A549 treated with DMSO at 1 μM for 4 hours (cell line): ENCODE measurements around the gene OSCAR. TPM values are rescaled to one million over a fixed set of nuclear protein-coding genes. Genes with fewer than 3 reads are reported as not detected.

Source experiments
- total RNA-seq: library from RNA; stranded (reverse); fragments of 200-300 nt; extraction: Qiagen RNA extraction; gene quantifications from 5 replicates; pipeline ENCODE4 v1.2.3, GENCODE V29; 2022; ENCODE audit warnings: low read depth

The OSCAR gene, protein sequence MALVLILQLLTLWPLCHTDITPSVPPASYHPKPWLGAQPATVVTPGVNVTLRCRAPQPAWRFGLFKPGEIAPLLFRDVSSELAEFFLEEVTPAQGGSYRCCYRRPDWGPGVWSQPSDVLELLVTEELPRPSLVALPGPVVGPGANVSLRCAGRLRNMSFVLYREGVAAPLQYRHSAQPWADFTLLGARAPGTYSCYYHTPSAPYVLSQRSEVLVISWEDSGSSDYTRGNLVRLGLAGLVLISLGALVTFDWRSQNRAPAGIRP
- total RNA-seq = 0.25 to 0.47 TPM (median 0.42 TPM) in 4 of 5 replicates, not detected in the other

GRCh38 chr19:54100561-54100960 is at the start of gene OSCAR:
TSS of gene OSCAR (minus strand) at chr19:54100803. CDS start at chr19:54100792, 11 bp downstream.

GRCh38 chr19:54137699-54138488 is 37.3 kb upstream of the OSCAR start, which contains the start of gene CNOT3:
TSS of gene CNOT3 (plus strand) at chr19:54137762. CDS start at chr19:54142979, 5,217 bp downstream.

DNA sequence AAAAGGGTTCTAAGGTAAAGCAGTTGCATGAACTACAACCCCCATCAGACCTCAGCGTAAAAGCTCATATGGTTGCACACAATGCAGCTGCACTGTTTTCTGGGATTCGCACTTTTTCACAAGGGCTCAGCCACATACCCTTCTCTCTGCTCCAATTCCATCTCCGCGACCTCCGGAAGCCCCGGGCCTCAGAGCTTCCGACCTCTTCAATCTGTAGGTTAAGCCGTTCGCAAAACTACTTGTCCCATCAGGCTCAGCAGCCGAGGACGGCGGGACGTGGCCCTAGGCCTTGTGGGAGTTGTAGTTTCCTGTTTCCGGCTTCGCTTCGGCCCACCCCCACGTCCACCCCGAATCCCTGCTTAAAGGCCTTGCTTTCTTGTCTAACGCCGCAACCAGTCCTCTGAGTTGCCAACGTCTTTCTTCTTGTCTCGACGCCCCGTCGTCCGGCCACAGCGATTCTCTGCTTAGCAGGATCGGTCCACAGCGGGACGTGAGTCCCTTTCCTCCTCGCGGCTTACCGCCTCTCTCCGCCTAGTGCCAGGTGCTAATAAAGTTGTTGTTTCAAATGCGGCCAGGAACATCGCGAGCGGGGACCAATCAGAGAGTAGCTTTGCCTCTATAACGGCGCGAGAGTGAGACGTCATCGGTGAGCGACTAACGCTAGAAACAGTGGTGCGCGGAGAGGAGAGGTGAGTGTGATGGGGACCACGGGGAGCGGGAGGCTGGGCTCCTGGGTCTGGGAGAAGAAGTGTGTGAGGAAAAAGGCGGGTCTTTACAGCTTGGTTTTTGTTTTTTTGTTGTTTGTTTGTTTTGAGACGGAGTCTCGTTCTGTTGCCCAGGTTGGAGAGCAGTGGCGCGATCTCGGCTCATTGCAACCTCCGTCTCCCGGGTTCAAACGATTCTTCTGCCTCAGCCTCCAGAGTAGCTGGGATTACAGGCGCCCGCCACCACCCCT is 14.8 kb upstream of the OSCAR start, which contains the start of the genes PRPF31 and TFPT:
TSS of gene PRPF31 (plus strand) at position 646 of the 955 bp plus-strand sequence. CDS start 2,525 bp downstream, outside the sequence.
TSS of gene TFPT (minus strand) at position 549 of the 955 bp plus-strand sequence. CDS start at position 161, 388 bp downstream.

DNA sequence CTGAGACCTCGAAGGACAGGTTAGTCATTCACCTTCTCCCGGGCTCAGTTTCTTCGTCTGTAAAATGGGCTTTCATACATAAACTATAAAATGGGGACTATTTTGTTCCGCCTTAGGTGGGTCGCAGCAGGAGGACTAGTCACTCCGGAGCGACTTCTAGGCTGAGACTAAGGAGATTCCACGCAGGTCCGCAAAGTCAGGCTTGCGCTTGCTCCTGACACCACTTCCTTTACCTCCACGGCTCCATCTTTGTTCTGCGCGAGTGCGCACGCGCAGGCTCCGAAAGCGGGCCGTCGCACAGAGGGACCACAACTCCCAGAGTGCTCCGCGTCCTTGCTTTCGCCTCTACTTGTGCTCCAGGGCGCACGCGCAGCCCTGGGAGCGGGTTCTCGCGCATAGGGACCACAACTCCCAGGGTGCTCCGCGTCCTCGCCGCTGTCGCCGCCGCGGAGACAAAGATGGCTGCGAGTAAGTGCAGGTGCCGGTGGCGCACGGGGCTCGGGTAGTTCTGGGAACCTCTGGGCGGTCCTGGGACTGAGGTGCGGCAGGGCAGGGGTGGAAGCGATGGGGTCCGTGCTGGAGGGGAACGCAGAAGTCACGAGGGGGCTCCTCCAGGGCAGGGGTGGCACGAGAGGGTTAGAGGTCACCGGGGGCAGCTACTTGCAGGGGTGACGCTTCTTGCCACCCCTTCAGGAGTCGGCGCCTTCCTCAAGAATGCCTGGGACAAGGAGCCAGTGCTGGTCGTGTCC is 2.0 kb upstream of the OSCAR start, which contains the start of gene NDUFA3:
TSS of gene NDUFA3 (plus strand) at position 435 of the 749 bp plus-strand sequence. CDS start at position 459, 24 bp downstream.

GRCh38 chr19:54081032-54081431 is 19.6 kb downstream of the OSCAR start, which contains the start of gene TARM1:
TSS of gene TARM1 (minus strand) at chr19:54081365. CDS start at chr19:54081340, 25 bp downstream.

DNA sequence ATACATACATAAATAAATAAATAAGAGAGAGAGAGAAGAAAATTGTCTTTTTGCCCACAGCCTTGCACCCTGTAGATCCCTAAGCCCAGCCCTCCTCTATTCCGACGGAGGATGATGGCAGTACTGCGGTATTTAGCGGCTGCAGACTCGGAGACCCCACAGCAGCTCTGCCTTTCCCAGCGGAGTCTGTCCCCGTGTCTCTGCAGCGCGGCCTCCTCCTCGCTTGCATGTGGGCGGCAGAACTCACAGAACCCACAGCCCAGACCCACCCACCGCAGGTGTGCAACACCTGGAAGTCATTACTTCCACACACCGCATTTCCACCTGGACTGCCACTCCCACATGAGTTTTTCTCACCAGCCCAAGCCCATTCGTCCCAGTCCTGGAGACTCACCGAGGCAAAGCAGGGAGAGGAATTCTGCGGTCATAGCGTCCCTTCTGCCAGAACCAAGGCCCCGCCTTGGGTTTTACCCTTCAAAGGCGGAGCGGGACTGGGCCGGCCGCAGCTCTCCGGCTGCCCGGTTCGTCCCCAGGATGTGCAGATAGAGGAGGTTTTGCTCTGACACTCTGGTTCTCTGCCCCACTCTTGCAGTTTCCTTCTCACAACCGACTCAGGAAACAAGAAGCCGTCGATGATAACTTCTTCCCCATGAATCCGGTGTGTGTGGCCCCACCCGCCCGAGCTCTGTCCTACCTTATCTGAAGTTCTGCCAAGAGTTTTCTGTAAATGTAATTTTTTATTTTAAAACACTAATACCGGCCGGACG is 37.1 kb downstream of the OSCAR start, which contains the start of gene VSTM1:
TSS of gene VSTM1 (minus strand) at position 548 of the 767 bp plus-strand sequence. CDS start at position 428, 120 bp downstream.

Other genes with a start within 250 kb of the OSCAR start
- 273 to 344 TPM (median 296 TPM) in 5 replicates for gene MYADM, start 232.9 kb downstream of the OSCAR start, total RNA-seq
- gene PRKCG, start 218.6 kb downstream of the OSCAR start, total RNA-seq = 4.4 to 6.6 TPM (median 6.0 TPM) in 5 replicates
- 7.6 to 11.6 TPM (median 9.0 TPM) in 5 replicates for gene CACNG7, start 191.5 kb downstream of the OSCAR start, total RNA-seq
- 1.2 to 1.7 TPM (median 1.6 TPM) in 5 replicates for gene CACNG8, start 137.9 kb downstream of the OSCAR start, total RNA-seq
- gene CACNG6, start 109.2 kb downstream of the OSCAR start, total RNA-seq = 10.7 to 12.6 TPM (median 11.2 TPM) in 5 replicates
- 0.48 to 1.0 TPM (median 0.62 TPM) in 5 replicates for gene VSTM1, start 36.9 kb downstream of the OSCAR start, total RNA-seq
- gene TARM1, start 19.4 kb downstream of the OSCAR start, total RNA-seq = not detected in 5 replicates
- gene NDUFA3, start 2.1 kb upstream of the OSCAR start, total RNA-seq = 201 to 236 TPM (median 209 TPM) in 5 replicates
- 21.0 to 32.2 TPM (median 23.7 TPM) in 5 replicates for gene TFPT, start 14.9 kb upstream of the OSCAR start, total RNA-seq
- gene PRPF31, start 15.0 kb upstream of the OSCAR start, total RNA-seq = 109 to 123 TPM (median 115 TPM) in 5 replicates
- gene CNOT3, start 37.0 kb upstream of the OSCAR start, total RNA-seq = 58.2 to 75.0 TPM (median 66.9 TPM) in 5 replicates
- 8.2 to 9.7 TPM (median 8.5 TPM) in 5 replicates for gene LENG1, start 58.9 kb upstream of the OSCAR start, total RNA-seq
- gene TMC4, start 72.4 kb upstream of the OSCAR start, total RNA-seq = 0.99 to 1.2 TPM (median 1.1 TPM) in 5 replicates
- gene MBOAT7, start 88.8 kb upstream of the OSCAR start, total RNA-seq = 125 to 191 TPM (median 159 TPM) in 5 replicates
- gene TSEN34, start 90.5 kb upstream of the OSCAR start, total RNA-seq = 84.4 to 129 TPM (median 119 TPM) in 5 replicates
- gene RPS9, start 100.1 kb upstream of the OSCAR start, total RNA-seq = 2,084 to 2,876 TPM (median 2,101 TPM) in 5 replicates
- 0.04 to 0.17 TPM (median 0.11 TPM) in 3 of 5 replicates, not detected in the others for gene LILRB3, start 122.2 kb upstream of the OSCAR start, total RNA-seq
- not detected in 5 replicates for gene LILRA6, start 142.0 kb upstream of the OSCAR start, total RNA-seq
- 0.02 TPM in 1 of 5 replicates, not detected in the others for gene LILRB5, start 156.5 kb upstream of the OSCAR start, total RNA-seq
- gene LILRB2, start 180.3 kb upstream of the OSCAR start, total RNA-seq = 0.05 to 0.09 TPM (median 0.05 TPM) in 4 of 5 replicates, not detected in the other
- not detected in 5 replicates for gene LILRA5, start 212.4 kb upstream of the OSCAR start, total RNA-seq
- 0.08 TPM in 1 of 5 replicates, not detected in the others for gene LILRA4, start 238.4 kb upstream of the OSCAR start, total RNA-seq